WERI-Rb-1 (cell line): ENCODE results near the gene MYBL2.

Experiments
- DNase-seq: peaks from one replicate; pipeline ENCODE4 v3.0.0-alpha.2; 2020
- H3K27ac ChIP-seq: fragments of 250-450 bp; sonication (Bioruptor Pico); 2 replicates; pipeline ENCODE4 v1.5.1; 2020; ENCODE audit warnings: mild to moderate bottlenecking, moderate library complexity
- H3K27me3 ChIP-seq: fragments of 250-450 bp; sonication (Bioruptor Pico); 2 replicates; pipeline ENCODE4 v1.5.1; 2021; ENCODE audit warnings: mild to moderate bottlenecking, low read depth, moderate library complexity; ENCODE audit not compliant: insufficient read depth, severe bottlenecking
- H3K36me3 ChIP-seq: fragments of 250-450 bp; sonication (Bioruptor Pico); 2 replicates; pipeline ENCODE4 v1.5.1; 2020; ENCODE audit warnings: mild to moderate bottlenecking, moderate library complexity
- H3K4me3 ChIP-seq: 2 replicates; pipeline ENCODE4 v1.5.1; 2011; ENCODE audit warnings: low read depth, mild to moderate bottlenecking, control low read depth, low read length
- H3K9me3 ChIP-seq: fragments of 250-450 bp; sonication (Bioruptor Pico); 2 replicates; pipeline ENCODE4 v1.5.1; 2021; ENCODE audit warnings: mild to moderate bottlenecking, moderate library complexity; ENCODE audit not compliant: severe bottlenecking
- TF ChIP-seq, protein P1 (sequence below): IDR thresholded peaks from 2 replicates; pipeline ENCODE4 v1.5.1; 2011; ENCODE audit warnings: low read depth, mild to moderate bottlenecking, control low read depth, inconsistent platforms, low read length

MYBL2 gene

GRCh38 chr20:43716123-43716522 is 49.2 kb downstream of the MYBL2 start:
- Histone ChIP-seq H3K4me3 (no peak overlapping the region), H3K27me3 (no peaks in the 10 kb centered on the region), H3K27ac (no peak overlapping the region), H3K9me3 (no peaks in the 10 kb centered on the region), H3K36me3 (peaks cover 33% of the 10 kb centered on the region)
- no peak for DNase-seq
- TF ChIP-seq, protein P1, sequence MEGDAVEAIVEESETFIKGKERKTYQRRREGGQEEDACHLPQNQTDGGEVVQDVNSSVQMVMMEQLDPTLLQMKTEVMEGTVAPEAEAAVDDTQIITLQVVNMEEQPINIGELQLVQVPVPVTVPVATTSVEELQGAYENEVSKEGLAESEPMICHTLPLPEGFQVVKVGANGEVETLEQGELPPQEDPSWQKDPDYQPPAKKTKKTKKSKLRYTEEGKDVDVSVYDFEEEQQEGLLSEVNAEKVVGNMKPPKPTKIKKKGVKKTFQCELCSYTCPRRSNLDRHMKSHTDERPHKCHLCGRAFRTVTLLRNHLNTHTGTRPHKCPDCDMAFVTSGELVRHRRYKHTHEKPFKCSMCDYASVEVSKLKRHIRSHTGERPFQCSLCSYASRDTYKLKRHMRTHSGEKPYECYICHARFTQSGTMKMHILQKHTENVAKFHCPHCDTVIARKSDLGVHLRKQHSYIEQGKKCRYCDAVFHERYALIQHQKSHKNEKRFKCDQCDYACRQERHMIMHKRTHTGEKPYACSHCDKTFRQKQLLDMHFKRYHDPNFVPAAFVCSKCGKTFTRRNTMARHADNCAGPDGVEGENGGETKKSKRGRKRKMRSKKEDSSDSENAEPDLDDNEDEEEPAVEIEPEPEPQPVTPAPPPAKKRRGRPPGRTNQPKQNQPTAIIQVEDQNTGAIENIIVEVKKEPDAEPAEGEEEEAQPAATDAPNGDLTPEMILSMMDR: no peak

GRCh38 chr20:43716757-43717615 is 50.1 kb downstream of the MYBL2 start:
- Histone ChIP-seq H3K27me3 (no peaks in the 10 kb centered on the region), H3K27ac (no peak overlapping the region), H3K4me3 (no peak overlapping the region), H3K9me3 (no peaks in the 10 kb centered on the region), H3K36me3 (peaks cover 33% of the 10 kb centered on the region)
- TF ChIP-seq, protein P1: no peak
- DNase-seq: no peak

DNA sequence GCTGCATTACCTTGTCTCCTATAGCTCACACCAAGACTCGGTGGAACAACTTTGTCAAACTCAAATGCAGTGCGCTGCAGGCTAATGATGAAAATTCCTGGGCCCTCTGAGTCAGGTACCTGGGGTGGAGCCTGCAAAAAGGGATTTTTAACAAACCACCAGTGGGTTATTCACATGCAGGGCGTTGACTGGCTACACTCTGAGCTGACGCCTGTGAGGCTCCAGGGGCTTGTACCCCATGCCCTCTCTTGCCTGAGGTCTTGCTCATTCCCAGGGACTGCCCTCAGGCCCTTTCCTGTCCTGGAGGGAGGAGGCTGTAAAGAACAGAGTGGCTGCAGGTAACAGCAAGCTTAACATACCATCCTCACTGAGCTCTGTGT is 50.7 kb downstream of the MYBL2 start:
- Histone ChIP-seq H3K27me3 (no peaks in the 10 kb centered on the region), H3K36me3 (peaks cover 27% of the 10 kb centered on the region), H3K4me3 (no peak overlapping the region), H3K9me3 (no peaks in the 10 kb centered on the region), H3K27ac (no peak overlapping the region)
- TF ChIP-seq, protein P1: no peak
- no peak for DNase-seq

- Histone ChIP-seq H3K27ac (no peak overlapping the region), H3K27me3 (no peaks in the 10 kb centered on the region), H3K36me3 (peaks cover 15% of the 10 kb centered on the region), H3K9me3 (no peaks in the 10 kb centered on the region), H3K4me3 (no peak overlapping the region)
- no peak for DNase-seq
- TF ChIP-seq, protein P1: no peak
Measured at GRCh38 chr20:43720007-43720406, 53.1 kb downstream of the MYBL2 start.

- no peaks in the 10 kb centered on the region for H3K9me3 ChIP-seq
- H3K4me3 ChIP-seq: no peak overlapping the region
- TF ChIP-seq, protein P1: no peak
- H3K27me3 ChIP-seq: no peaks in the 10 kb centered on the region
- peaks cover 4% of the 10 kb centered on the region for H3K36me3 ChIP-seq
- H3K27ac ChIP-seq: no peak overlapping the region
- DNase-seq: no peak
Measured at GRCh38 chr20:43721097-43721428, 54.1 kb downstream of the MYBL2 start.
